ENCODE data around the gene CD109.

The CD109 gene

GRCh38 chr6:73792738-73793137 is 96.7 kb downstream of the CD109 start:
- Mint-ChIP-seq H3K4me1 (no peaks in the 10 kb centered on the region), H3K36me3 (ENCODE audit: low read depth) (no peaks in the 10 kb centered on the region), H3K9me3 (no peaks in the 10 kb centered on the region), H3K27me3 (ENCODE audit: low read depth) (no peaks in the 10 kb centered on the region), H3K27ac (no peak overlapping the region), H3K4me3 (no peak overlapping the region)
- TF ChIP-seq CTCF (IDR thresholded peaks at IDR 0.05; ENCODE audit: unreplicated experiment in 3 of 3), result no peak

- no peaks in the 10 kb centered on the region for H3K9me3 Mint-ChIP-seq
- no peaks in the 10 kb centered on the region for H3K27me3 Mint-ChIP-seq (ENCODE audit: low read depth)
- no peak overlapping the region for H3K4me3 Mint-ChIP-seq
- H3K27ac Mint-ChIP-seq, result no peak overlapping the region
- TF ChIP-seq CTCF (IDR thresholded peaks at IDR 0.05; ENCODE audit: unreplicated experiment in 3 of 3), result no peak
- peaks cover 8% of the 10 kb centered on the region for H3K4me1 Mint-ChIP-seq
- H3K36me3 Mint-ChIP-seq (ENCODE audit: low read depth), result no peaks in the 10 kb centered on the region
Measured at GRCh38 chr6:73796881-73797280, 100.9 kb downstream of the CD109 start.

- TF ChIP-seq CTCF (IDR thresholded peaks at IDR 0.05; ENCODE audit: unreplicated experiment in 3 of 3), result no peak
- H3K4me3 Mint-ChIP-seq, result no peak overlapping the region
- H3K27ac Mint-ChIP-seq, result no peak overlapping the region
- H3K4me1 Mint-ChIP-seq, result peaks cover 10% of the 10 kb centered on the region
- no peaks in the 10 kb centered on the region for H3K36me3 Mint-ChIP-seq (ENCODE audit: low read depth)
- no peaks in the 10 kb centered on the region for H3K27me3 Mint-ChIP-seq (ENCODE audit: low read depth)
- no peaks in the 10 kb centered on the region for H3K9me3 Mint-ChIP-seq
Measured at GRCh38 chr6:73797861-73798260, 101.9 kb downstream of the CD109 start.

GRCh38 chr6:73798592-73798991 is 102.6 kb downstream of the CD109 start:
- Mint-ChIP-seq H3K36me3 (ENCODE audit: low read depth) (no peaks in the 10 kb centered on the region), H3K27ac (no peak overlapping the region), H3K4me3 (no peak overlapping the region), H3K4me1 (peaks cover 15% of the 10 kb centered on the region), H3K27me3 (ENCODE audit: low read depth) (no peaks in the 10 kb centered on the region), H3K9me3 (no peaks in the 10 kb centered on the region)
- no peak for TF ChIP-seq CTCF (IDR thresholded peaks at IDR 0.05; ENCODE audit: unreplicated experiment in 3 of 3)

GRCh38 chr6:73800997-73801396 is 105.0 kb downstream of the CD109 start:
- H3K9me3 Mint-ChIP-seq, result no peaks in the 10 kb centered on the region
- H3K27ac Mint-ChIP-seq, result no peak overlapping the region
- no peak overlapping the region for H3K4me3 Mint-ChIP-seq
- H3K27me3 Mint-ChIP-seq (ENCODE audit: low read depth), result no peaks in the 10 kb centered on the region
- no peak for TF ChIP-seq CTCF (IDR thresholded peaks at IDR 0.05; ENCODE audit: unreplicated experiment in 3 of 3)
- H3K4me1 Mint-ChIP-seq, result peaks cover 25% of the 10 kb centered on the region
- no peaks in the 10 kb centered on the region for H3K36me3 Mint-ChIP-seq (ENCODE audit: low read depth)

GRCh38 chr6:73801652-73802268 is 105.8 kb downstream of the CD109 start:
- Mint-ChIP-seq H3K4me3 (no peak overlapping the region), H3K4me1 (peaks cover 28% of the 10 kb centered on the region), H3K27ac (peak overlapping the region in 1 of 3 experiments; percentile 14), H3K27me3 (ENCODE audit: low read depth) (no peaks in the 10 kb centered on the region), H3K9me3 (no peaks in the 10 kb centered on the region), H3K36me3 (ENCODE audit: low read depth) (no peaks in the 10 kb centered on the region)
- TF ChIP-seq CTCF (IDR thresholded peaks at IDR 0.05; ENCODE audit: unreplicated experiment in 3 of 3), result no peak

Measured in nephron (organoid).